ENCODE results near the gene CCDC68. TPM values are rescaled to one million over a fixed set of nuclear protein-coding genes. Genes with fewer than 3 reads are reported as not detected.

The CCDC68 gene
- total and polyA plus RNA-seq, 10 donors, result 2.0 to 25.3 (median 12.3) TPM

- 71 to 90% (median 82%) methylated on average over 4 of the region's 4 CpGs for WGBS, 5 donors
- Histone ChIP-seq H3K4me3 (no peak overlapping the region), H3K9me3 (no peaks in the 10 kb centered on the region), H3K27ac (no peak overlapping the region), H3K4me1 (no peaks in the 10 kb centered on the region), H3K36me3 (no peaks in the 10 kb centered on the region), H3K27me3 (replicated peaks in 1 of 7) (peaks cover 0 to 6% (median 0%) of the 10 kb centered on the region in 7 donors)
- TF ChIP-seq, protein P1, sequence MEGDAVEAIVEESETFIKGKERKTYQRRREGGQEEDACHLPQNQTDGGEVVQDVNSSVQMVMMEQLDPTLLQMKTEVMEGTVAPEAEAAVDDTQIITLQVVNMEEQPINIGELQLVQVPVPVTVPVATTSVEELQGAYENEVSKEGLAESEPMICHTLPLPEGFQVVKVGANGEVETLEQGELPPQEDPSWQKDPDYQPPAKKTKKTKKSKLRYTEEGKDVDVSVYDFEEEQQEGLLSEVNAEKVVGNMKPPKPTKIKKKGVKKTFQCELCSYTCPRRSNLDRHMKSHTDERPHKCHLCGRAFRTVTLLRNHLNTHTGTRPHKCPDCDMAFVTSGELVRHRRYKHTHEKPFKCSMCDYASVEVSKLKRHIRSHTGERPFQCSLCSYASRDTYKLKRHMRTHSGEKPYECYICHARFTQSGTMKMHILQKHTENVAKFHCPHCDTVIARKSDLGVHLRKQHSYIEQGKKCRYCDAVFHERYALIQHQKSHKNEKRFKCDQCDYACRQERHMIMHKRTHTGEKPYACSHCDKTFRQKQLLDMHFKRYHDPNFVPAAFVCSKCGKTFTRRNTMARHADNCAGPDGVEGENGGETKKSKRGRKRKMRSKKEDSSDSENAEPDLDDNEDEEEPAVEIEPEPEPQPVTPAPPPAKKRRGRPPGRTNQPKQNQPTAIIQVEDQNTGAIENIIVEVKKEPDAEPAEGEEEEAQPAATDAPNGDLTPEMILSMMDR (IDR thresholded peaks at IDR 0.05 in 8 of 11, conservative IDR thresholded peaks at IDR 0.05 in 3 of 11), result no peak
- TF ChIP-seq POLR2AphosphoS5 (IDR thresholded peaks at IDR 0.05) (no peak), POLR2A (IDR thresholded peaks at IDR 0.05) (no peak)
- intact Hi-C loops (cut with DNase I; ENCODE audit: low total_unique reads), result no loop called here
- no peak for DNase-seq
Observed at GRCh38 chr18:54991981-54992380, 32.7 kb upstream of the CCDC68 start.

DNA sequence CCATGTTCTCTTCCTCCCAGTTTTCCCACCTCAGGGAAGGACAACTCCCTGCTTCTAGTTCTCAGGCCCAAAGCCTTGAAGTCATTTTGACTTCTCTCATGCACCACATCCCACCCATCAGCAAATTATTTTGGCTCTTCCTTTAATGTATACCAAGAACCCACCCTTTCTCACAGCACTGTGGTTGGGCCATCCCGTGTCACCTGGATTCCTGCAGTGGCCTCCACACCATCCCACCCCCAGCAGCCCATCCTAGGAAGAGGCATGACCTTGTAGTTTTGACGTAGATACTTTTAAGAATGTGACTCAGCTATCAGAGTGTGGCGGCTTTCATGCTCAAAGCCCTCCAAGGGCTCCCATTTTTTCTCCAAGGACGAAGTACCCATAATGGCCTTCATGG, 25.6 kb upstream of the CCDC68 start:
- TF ChIP-seq POLR2AphosphoS5 (IDR thresholded peaks at IDR 0.05) (no peak), POLR2A (IDR thresholded peaks at IDR 0.05) (no peak)
- TF ChIP-seq, protein P1 (IDR thresholded peaks at IDR 0.05 in 8 of 11, conservative IDR thresholded peaks at IDR 0.05 in 3 of 11), result no peak

DNA sequence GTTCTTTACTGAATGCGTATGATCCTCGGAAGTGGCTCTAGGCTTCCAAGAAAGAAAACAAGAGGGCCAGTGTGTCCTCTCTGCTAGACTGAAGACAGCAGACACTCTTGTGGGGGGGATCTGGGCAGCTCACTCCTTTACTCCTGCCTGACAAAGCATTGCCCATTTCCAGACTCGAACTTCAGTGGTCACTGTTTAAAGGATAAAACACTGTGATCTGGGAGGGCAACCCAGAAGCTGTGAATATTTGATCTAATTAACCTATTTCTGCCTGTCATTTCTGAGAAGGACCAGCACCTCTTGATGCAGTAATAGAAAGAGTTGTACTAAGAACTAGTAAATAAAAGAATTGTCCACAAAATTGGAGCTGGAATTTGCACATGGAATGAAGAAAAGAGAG, 24.5 kb upstream of the CCDC68 start:
- Histone ChIP-seq H3K27ac (no peak overlapping the region), H3K9me3 (no peaks in the 10 kb centered on the region), H3K4me1 (peaks cover 0 to 4% (median 0%) of the 10 kb centered on the region in 6 donors), H3K36me3 (no peaks in the 10 kb centered on the region), H3K27me3 (replicated peaks in 1 of 7) (no peaks in the 10 kb centered on the region), H3K4me3 (no peak overlapping the region)
- TF ChIP-seq POLR2A (IDR thresholded peaks at IDR 0.05) (no peak), POLR2AphosphoS5 (IDR thresholded peaks at IDR 0.05) (no peak)
- TF ChIP-seq, protein P1 (IDR thresholded peaks at IDR 0.05 in 8 of 11, conservative IDR thresholded peaks at IDR 0.05 in 3 of 11), result no peak
- DNase-seq, result no peak
- 79 to 98% (median 87%) methylated on average over 3 of the region's 3 CpGs for WGBS, 5 donors
- intact Hi-C loops (cut with DNase I; ENCODE audit: low total_unique reads), result loop anchor here (2.0 kb wide), 1 partner anchor 305 kb away; no protein-coding TSS in a partner anchor

More for the DNA sequence above, 25.6 kb upstream of the CCDC68 start:
- peaks cover 0 to 6% (median 0%) of the 10 kb centered on the region in 7 donors for H3K27me3 ChIP-seq (replicated peaks in 1 of 7)
- no peak for DNase-seq
- 79 to 94% (median 86%) methylated on average over 4 of the region's 4 CpGs for WGBS, 5 donors
- H3K4me3 ChIP-seq, result no peak overlapping the region
- peaks cover 0 to 4% (median 0%) of the 10 kb centered on the region in 6 donors for H3K4me1 ChIP-seq
- H3K9me3 ChIP-seq, result no peaks in the 10 kb centered on the region
- H3K27ac ChIP-seq, result no peak overlapping the region
- no peaks in the 10 kb centered on the region for H3K36me3 ChIP-seq
- intact Hi-C loops (cut with DNase I; ENCODE audit: low total_unique reads), result no loop called here

- no peak overlapping the region for H3K27ac ChIP-seq
- TF ChIP-seq POLR2AphosphoS5 (IDR thresholded peaks at IDR 0.05), result no peak
- TF ChIP-seq, protein P1 (IDR thresholded peaks at IDR 0.05 in 8 of 11, conservative IDR thresholded peaks at IDR 0.05 in 3 of 11), result peak; percentile 35 to 77 (median 65)
- H3K36me3 ChIP-seq, result no peaks in the 10 kb centered on the region
- no peaks in the 10 kb centered on the region for H3K27me3 ChIP-seq (replicated peaks in 1 of 7)
- no peaks in the 10 kb centered on the region for H3K9me3 ChIP-seq
- intact Hi-C loops (cut with DNase I; ENCODE audit: low total_unique reads), result loop anchor here (2.0 kb wide), 1 partner anchor 304 kb away; no protein-coding TSS in a partner anchor
- 22 to 30% (median 28%) methylated on average over 9 of the region's 9 CpGs for WGBS, 5 donors
- DNase-seq, result no peak
- no peak overlapping the region for H3K4me3 ChIP-seq
- H3K4me1 ChIP-seq, result peaks cover 0 to 4% (median 0%) of the 10 kb centered on the region in 6 donors
Observed at GRCh38 chr18:54983041-54983686, 23.9 kb upstream of the CCDC68 start.

Measured in spleen (tissue), 11 donors.